IPS-18a (cell line): Measurements from ENCODE around the gene HMX1.

Experiments
- H3K27ac ChIP-seq: one replicate; pipeline ENCODE4 v1.5.1; 2013; ENCODE audit warnings: low read length
- H3K27me3 ChIP-seq: one replicate; pipeline ENCODE4 v1.6.1; 2013; ENCODE audit warnings: mild to moderate bottlenecking, low read length; ENCODE audit not compliant: control insufficient read depth, insufficient read depth
- H3K36me3 ChIP-seq: one replicate; pipeline ENCODE4 v1.6.1; 2013; ENCODE audit warnings: low read depth, low read length; ENCODE audit not compliant: control insufficient read depth
- H3K4me1 ChIP-seq: one replicate; pipeline ENCODE4 v1.6.1; 2013; ENCODE audit warnings: low read depth, low read length; ENCODE audit not compliant: control insufficient read depth
- H3K4me3 ChIP-seq: one replicate; pipeline ENCODE4 v1.5.1; 2013; ENCODE audit warnings: low read length
- H3K9ac ChIP-seq: one replicate; pipeline ENCODE4 v1.6.1; 2013; ENCODE audit warnings: mild to moderate bottlenecking, low read length, moderate library complexity
- H3K9me3 ChIP-seq: one replicate; pipeline ENCODE4 v1.6.1; 2013; ENCODE audit warnings: low read depth, low read length; ENCODE audit not compliant: control insufficient read depth

The HMX1 gene

GRCh38 chr4:8882239-8882638 lies 10.6 kb upstream of the HMX1 start:
- Histone ChIP-seq H3K4me1 (no peaks in the 10 kb centered on the region), H3K9ac (no peak overlapping the region), H3K9me3 (no peaks in the 10 kb centered on the region), H3K27ac (no peak overlapping the region), H3K36me3 (no peaks in the 10 kb centered on the region), H3K4me3 (no peak overlapping the region), H3K27me3 (peaks cover 99% of the 10 kb centered on the region)

- Histone ChIP-seq H3K9me3 (no peaks in the 10 kb centered on the region), H3K4me3 (no peak overlapping the region), H3K9ac (no peak overlapping the region), H3K4me1 (no peaks in the 10 kb centered on the region), H3K27ac (no peak overlapping the region), H3K36me3 (no peaks in the 10 kb centered on the region), H3K27me3 (peaks cover 99% of the 10 kb centered on the region)
These were observed 9.2 kb upstream of the HMX1 start for GRCh38 chr4:8880851-8881250.

GRCh38 chr4:8879574-8879973 lies 7.9 kb upstream of the HMX1 start:
- no peak overlapping the region for H3K27ac ChIP-seq
- H3K9ac ChIP-seq, result no peak overlapping the region
- no peaks in the 10 kb centered on the region for H3K4me1 ChIP-seq
- H3K27me3 ChIP-seq, result peaks cover 99% of the 10 kb centered on the region
- no peak overlapping the region for H3K4me3 ChIP-seq
- H3K36me3 ChIP-seq, result no peaks in the 10 kb centered on the region
- H3K9me3 ChIP-seq, result no peaks in the 10 kb centered on the region

- Histone ChIP-seq H3K36me3 (no peaks in the 10 kb centered on the region), H3K9me3 (no peaks in the 10 kb centered on the region), H3K27me3 (peaks cover 99% of the 10 kb centered on the region), H3K4me3 (no peak overlapping the region), H3K9ac (no peak overlapping the region), H3K27ac (no peak overlapping the region), H3K4me1 (no peaks in the 10 kb centered on the region)
These were observed 6.8 kb upstream of the HMX1 start for GRCh38 chr4:8878421-8878820.

- peaks cover 99% of the 10 kb centered on the region for H3K27me3 ChIP-seq
- no peak overlapping the region for H3K9ac ChIP-seq
- H3K4me3 ChIP-seq, result no peak overlapping the region
- no peaks in the 10 kb centered on the region for H3K36me3 ChIP-seq
- H3K4me1 ChIP-seq, result no peaks in the 10 kb centered on the region
- no peaks in the 10 kb centered on the region for H3K9me3 ChIP-seq
- H3K27ac ChIP-seq, result no peak overlapping the region
These were observed 6.1 kb upstream of the HMX1 start for GRCh38 chr4:8877780-8878040.

GRCh38 chr4:8876982-8877779 lies 5.5 kb upstream of the HMX1 start:
- Histone ChIP-seq H3K4me3 (no peak overlapping the region), H3K27me3 (peaks cover 99% of the 10 kb centered on the region), H3K36me3 (no peaks in the 10 kb centered on the region), H3K4me1 (no peaks in the 10 kb centered on the region), H3K9me3 (no peaks in the 10 kb centered on the region), H3K27ac (no peak overlapping the region), H3K9ac (no peak overlapping the region)

- Histone ChIP-seq H3K36me3 (no peaks in the 10 kb centered on the region), H3K27ac (no peak overlapping the region), H3K4me1 (no peaks in the 10 kb centered on the region), H3K9ac (no peak overlapping the region), H3K27me3 (peaks cover 97% of the 10 kb centered on the region), H3K4me3 (no peak overlapping the region), H3K9me3 (no peaks in the 10 kb centered on the region)
These were observed 3.4 kb upstream of the HMX1 start for GRCh38 chr4:8874896-8875680.

GRCh38 chr4:8874003-8874895 lies 2.6 kb upstream of the HMX1 start:
- Histone ChIP-seq H3K9ac (no peak overlapping the region), H3K4me1 (no peaks in the 10 kb centered on the region), H3K9me3 (no peaks in the 10 kb centered on the region), H3K4me3 (no peak overlapping the region), H3K36me3 (no peaks in the 10 kb centered on the region), H3K27ac (no peak overlapping the region), H3K27me3 (peaks cover 97% of the 10 kb centered on the region)

- H3K4me3 ChIP-seq, result peak overlapping the region; percentile 35
- no peaks in the 10 kb centered on the region for H3K9me3 ChIP-seq
- no peaks in the 10 kb centered on the region for H3K36me3 ChIP-seq
- no peak overlapping the region for H3K9ac ChIP-seq
- H3K4me1 ChIP-seq, result no peaks in the 10 kb centered on the region
- H3K27me3 ChIP-seq, result peaks cover 97% of the 10 kb centered on the region
- H3K27ac ChIP-seq, result no peak overlapping the region
These were observed 1.0 kb upstream of the HMX1 start for GRCh38 chr4:8872402-8873291.

- H3K4me1 ChIP-seq, result peaks cover 3% of the 10 kb centered on the region
- H3K36me3 ChIP-seq, result no peaks in the 10 kb centered on the region
- H3K9me3 ChIP-seq, result no peaks in the 10 kb centered on the region
- peaks cover 97% of the 10 kb centered on the region for H3K27me3 ChIP-seq
- no peak overlapping the region for H3K27ac ChIP-seq
- H3K9ac ChIP-seq, result no peak overlapping the region
- H3K4me3 ChIP-seq, result no peak overlapping the region
These were observed 807 bp downstream of the HMX1 start for GRCh38 chr4:8870647-8871416.
